SK-N-SH (cell line): ENCODE results near the gene CAV3.

ENCODE experiments used
- CTCF ChIP-seq: fragments of 200-600 bp; sonication (generic); IDR thresholded peaks from 2 replicates; pipeline ENCODE4 v1.6.1; 2017; ENCODE audit warnings: antibody characterized with exemption, mild to moderate bottlenecking, moderate library complexity
- ELF1 ChIP-seq: IDR thresholded peaks from 2 replicates; pipeline ENCODE4 v1.4.0; 2012
- JUND ChIP-seq: IDR thresholded peaks from 2 replicates; pipeline ENCODE4 v1.4.0; 2012
- NFIC ChIP-seq: IDR thresholded peaks from 2 replicates; pipeline ENCODE4 v1.4.0; 2012; ENCODE audit warnings: borderline replicate concordance
- RAD21 ChIP-seq: IDR thresholded peaks from 2 replicates; pipeline ENCODE4 v1.6.1; 2012; ENCODE audit warnings: mild to moderate bottlenecking, low read length
- RCOR1 ChIP-seq: fragments of 150-350 bp; IDR thresholded peaks from 2 replicates; pipeline ENCODE4 v1.6.1; 2017; ENCODE audit warnings: antibody characterized with exemption, low read length
- REST ChIP-seq: IDR thresholded peaks from 2 replicates; pipeline ENCODE4 v1.6.1; 2012; ENCODE audit warnings: mild to moderate bottlenecking, low read depth, low read length, moderate library complexity
- RFX5 ChIP-seq: IDR thresholded peaks from 2 replicates; pipeline ENCODE4 v1.6.1; 2012; ENCODE audit warnings: mild to moderate bottlenecking, improper control_type of control experiment, low read length
- SMC3 ChIP-seq: IDR thresholded peaks from 2 replicates; pipeline ENCODE4 v1.6.1; 2012; ENCODE audit warnings: low read depth, low read length, improper control_type of control experiment
- TAF1 ChIP-seq: IDR thresholded peaks from 2 replicates; pipeline ENCODE4 v1.6.1; 2012; ENCODE audit warnings: low read depth, mild to moderate bottlenecking, low read length, moderate library complexity, borderline replicate concordance
- YY1 ChIP-seq: IDR thresholded peaks from 2 replicates; pipeline ENCODE4 v1.4.0; 2012; ENCODE audit warnings: low read depth, mild to moderate bottlenecking
- TF ChIP-seq, protein P1 (sequence below): IDR thresholded peaks from 2 replicates; pipeline ENCODE4 v1.4.0; 2012; ENCODE audit warnings: low read depth
- TF ChIP-seq, protein P2 (sequence below): IDR thresholded peaks from 2 replicates; pipeline ENCODE4 v1.4.0; 2012; ENCODE audit warnings: low read depth, borderline replicate concordance

GRCh38 chr3:8729479-8729878 lies 4.1 kb upstream of the CAV3 start:
- TF ChIP-seq, protein P1, sequence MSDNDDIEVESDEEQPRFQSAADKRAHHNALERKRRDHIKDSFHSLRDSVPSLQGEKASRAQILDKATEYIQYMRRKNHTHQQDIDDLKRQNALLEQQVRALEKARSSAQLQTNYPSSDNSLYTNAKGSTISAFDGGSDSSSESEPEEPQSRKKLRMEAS: no peak
- TF ChIP-seq RFX5 (no peak), CTCF (no peak), REST (no peak), TAF1 (no peak), RCOR1 (no peak), YY1 (no peak), ELF1 (no peak), RAD21 (no peak), JUND (no peak), NFIC (no peak), SMC3 (no peak)
- TF ChIP-seq, protein P2, sequence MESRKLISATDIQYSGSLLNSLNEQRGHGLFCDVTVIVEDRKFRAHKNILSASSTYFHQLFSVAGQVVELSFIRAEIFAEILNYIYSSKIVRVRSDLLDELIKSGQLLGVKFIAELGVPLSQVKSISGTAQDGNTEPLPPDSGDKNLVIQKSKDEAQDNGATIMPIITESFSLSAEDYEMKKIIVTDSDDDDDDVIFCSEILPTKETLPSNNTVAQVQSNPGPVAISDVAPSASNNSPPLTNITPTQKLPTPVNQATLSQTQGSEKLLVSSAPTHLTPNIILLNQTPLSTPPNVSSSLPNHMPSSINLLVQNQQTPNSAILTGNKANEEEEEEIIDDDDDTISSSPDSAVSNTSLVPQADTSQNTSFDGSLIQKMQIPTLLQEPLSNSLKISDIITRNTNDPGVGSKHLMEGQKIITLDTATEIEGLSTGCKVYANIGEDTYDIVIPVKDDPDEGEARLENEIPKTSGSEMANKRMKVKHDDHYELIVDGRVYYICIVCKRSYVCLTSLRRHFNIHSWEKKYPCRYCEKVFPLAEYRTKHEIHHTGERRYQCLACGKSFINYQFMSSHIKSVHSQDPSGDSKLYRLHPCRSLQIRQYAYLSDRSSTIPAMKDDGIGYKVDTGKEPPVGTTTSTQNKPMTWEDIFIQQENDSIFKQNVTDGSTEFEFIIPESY: no peak
